Hepatic stellate cell (primary cell): ENCODE measurements around the gene DNAH17.

ENCODE experiments used
- DNase-seq: peaks from one replicate; pipeline ENCODE4 v3.0.0; 2011; ENCODE audit warnings: low spot score

The DNAH17 gene

DNA sequence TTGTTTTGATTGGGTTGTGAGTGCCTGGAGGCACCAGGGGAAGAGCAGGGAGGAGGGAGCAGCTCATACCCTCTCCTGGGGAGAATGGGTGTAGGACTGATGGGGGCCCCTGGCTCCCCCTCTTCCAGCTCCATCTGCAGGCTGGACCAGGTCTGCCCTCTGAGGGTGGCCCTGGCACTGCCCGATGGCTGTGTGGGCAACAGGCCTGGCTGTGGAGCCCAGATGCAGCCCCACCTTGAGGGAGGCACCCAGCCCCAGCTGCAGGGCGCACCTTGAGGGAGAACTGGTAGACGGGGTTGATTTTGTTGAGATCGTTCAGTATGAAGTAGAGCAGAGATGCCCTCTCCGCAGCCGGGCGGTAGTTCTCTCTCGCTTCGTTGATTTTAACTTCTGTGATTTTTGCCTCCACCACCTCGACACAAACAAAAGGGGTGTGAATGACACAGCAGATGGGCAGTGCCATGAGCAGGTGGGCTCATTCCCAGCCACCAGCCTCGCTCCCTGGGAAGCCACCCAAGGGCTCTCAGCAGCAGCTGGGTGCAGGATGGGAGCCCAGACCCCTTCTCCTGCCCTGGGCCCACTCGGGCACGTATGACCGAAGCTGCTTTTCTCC, 127.1 kb downstream of the DNAH17 start:
- DNase-seq = no peak

GRCh38 chr17:78448356-78448993, 128.7 kb downstream of the DNAH17 start:
- DNase-seq = no peak

GRCh38 chr17:78446833-78447232, 130.4 kb downstream of the DNAH17 start:
- no peak for DNase-seq

- no peak for DNase-seq
Observed at GRCh38 chr17:78444392-78444791, 132.8 kb downstream of the DNAH17 start.

GRCh38 chr17:78442648-78443218, 134.5 kb downstream of the DNAH17 start:
- no peak for DNase-seq

GRCh38 chr17:78441271-78441971, 135.8 kb downstream of the DNAH17 start:
- DNase-seq = no peak

DNA sequence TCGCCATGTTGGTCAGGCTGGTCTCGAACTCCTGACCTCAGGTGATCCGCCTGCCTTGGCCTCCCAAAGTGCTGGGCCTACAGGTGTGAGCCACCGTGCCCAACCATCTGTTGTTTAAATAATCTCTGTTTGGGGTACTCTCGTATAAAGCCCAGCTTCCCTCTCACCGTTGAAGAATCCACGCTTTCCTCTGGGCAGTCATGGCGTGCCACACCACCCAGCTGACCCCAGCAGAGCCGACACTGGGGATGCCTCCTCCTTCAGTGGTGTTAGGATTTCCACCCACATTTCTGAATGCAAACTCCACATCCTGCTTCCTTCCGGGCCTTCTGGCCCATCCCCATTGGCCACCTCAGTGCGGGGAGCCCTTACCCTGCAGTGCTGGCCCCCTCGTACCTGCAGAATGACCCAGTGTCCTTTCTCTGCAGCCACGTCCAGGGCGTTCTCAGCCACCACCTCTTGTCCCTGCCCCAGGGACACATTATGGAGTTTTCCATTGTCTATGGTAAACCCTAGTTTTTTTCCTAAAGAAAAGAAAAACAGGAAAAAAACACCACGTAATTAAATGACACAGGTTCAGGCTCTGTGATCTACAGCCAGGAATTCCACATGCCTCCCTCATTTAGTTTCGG, 138.4 kb downstream of the DNAH17 start:
- no peak for DNase-seq

DNA sequence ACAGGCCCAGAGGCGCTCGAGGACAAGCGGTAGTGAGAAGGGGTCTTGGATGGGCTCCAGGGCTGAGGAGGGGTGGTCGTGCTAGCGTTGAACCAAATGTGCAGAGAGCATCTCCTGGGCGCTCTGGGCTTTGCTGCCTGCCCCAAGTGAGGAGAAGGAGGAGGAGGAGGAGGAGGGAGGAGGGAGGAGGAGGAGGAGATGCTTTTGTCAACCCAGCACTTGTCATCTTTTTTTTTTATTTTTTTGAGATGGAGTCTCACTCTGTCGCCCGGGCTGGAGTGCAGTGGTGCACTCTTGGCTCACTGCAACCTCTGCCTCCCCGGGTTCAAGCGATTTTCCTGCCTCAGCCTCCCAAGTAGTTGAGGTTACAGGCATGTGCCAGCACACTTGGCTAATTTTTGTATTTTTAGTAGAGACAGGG, 138.9 kb downstream of the DNAH17 start:
- DNase-seq = no peak

GRCh38 chr17:78437508-78438169, 139.6 kb downstream of the DNAH17 start:
- no peak for DNase-seq

DNA sequence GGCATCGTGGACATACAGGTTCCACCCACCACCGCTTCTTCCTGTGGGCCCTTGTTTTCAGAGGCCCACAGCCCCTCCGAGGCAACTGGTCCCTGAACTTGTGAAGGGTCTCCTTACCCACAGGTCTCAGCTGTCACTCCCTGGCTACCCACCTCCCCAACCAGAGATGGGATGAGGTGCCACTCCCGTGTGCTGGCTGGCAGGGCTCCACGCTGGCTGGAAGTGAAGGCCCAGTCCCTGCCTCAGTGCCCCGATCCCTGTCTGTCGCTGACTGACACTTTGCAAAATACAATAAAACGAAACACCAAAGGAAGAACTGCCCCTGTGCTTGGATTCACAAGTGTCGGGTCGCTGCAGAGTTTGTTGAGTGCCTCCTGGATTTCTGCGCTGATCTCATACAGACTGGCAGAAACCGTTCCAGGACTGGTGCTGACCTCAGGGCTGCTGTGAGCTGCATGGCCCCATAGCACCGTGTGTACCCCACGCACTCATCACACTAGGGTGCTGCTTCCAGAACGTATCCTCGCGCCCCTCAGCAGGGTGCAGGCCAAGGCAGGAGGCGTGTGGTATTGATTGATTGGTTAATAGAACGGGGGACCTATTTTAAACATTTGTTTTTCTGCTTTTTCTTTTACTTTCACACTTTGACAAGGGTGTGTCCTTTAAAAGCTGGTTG, 141.7 kb downstream of the DNAH17 start:
- DNase-seq = no peak

DNA sequence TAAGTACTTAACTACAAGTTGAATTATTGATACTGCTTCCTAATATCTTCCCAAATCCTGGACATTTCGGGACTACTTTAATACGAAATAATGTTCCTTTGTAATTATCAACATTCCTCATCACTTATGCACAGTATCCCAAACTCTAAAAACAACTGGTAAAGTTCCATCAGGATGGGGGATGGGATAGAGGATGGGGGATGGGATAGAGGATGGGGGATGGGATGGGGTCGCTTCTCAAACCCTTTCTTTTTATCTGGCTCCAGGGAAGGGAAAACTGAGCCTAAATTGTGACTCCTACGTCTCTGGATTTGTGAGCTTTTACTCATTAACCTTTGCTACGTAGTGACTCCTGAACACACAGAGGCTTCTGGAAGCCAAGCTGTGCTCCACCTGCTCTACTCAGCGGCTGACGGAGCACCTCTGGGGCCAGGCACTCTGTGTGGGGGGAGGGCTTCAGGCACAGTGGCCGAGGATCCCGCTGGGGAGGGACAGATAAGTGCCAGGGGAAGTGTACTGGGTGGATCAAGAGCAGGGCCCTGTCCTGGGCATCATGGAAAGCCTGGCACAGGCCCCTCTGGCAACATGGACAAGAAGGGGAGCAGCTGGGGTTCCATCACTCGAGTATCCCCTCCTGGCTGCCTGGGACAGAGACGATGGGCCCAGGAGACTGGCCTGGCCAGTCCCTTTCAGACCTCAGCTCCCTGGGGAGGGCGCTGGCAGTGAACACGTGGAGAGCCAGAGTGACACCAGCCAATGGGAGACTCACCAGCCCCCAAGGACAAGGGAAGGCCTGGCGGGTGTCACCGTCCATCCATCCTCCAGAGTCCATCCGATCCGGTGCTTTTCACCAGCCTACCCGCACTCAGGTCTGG, 142.5 kb downstream of the DNAH17 start:
- no peak for DNase-seq

DNA sequence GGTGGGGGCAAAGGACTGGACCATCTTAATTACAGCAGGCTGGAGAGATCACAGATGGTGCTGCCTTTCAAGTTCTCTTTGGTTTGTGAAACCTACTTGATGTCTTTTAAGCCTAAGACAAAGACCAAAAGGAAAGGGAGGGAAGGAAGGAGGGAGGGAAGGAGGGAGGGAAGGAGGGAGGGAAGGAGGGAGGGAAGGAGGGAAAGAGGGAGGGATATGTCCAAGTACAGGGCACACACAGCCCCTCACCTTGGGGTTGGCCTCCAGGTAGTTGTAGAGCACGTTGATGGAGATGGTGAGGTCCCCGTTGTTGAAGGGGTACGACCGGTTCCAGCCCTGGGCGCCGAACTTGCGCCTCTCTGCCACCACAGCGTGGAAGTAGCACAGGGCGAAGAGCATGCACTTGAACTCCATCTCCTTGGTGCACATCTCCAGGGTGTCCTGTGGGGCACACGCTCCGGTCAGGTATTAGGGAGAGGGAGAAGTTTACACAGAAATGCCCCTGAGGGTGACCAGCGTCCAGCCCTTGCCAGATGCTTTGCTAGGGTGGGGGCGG, 143.3 kb downstream of the DNAH17 start:
- DNase-seq = no peak

- DNase-seq = no peak
Observed at GRCh38 chr17:78433013-78433727, 144.0 kb downstream of the DNAH17 start.

- no peak for DNase-seq
Observed at GRCh38 chr17:78432226-78433012, 144.8 kb downstream of the DNAH17 start.

DNA sequence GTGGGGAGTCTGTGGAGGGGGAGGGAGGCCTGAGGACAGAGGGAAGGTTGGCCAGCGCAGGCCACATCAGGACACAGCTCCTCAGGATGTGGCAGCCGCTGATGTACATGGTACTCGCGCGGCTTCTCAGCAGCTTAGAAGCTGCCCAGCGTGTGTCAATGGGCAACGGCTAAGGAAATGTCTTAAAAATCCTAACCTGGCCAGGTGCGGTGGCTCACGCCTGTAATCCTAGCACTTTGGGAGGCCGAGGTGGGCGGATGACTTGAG, 145.6 kb downstream of the DNAH17 start:
- DNase-seq = no peak

DNA sequence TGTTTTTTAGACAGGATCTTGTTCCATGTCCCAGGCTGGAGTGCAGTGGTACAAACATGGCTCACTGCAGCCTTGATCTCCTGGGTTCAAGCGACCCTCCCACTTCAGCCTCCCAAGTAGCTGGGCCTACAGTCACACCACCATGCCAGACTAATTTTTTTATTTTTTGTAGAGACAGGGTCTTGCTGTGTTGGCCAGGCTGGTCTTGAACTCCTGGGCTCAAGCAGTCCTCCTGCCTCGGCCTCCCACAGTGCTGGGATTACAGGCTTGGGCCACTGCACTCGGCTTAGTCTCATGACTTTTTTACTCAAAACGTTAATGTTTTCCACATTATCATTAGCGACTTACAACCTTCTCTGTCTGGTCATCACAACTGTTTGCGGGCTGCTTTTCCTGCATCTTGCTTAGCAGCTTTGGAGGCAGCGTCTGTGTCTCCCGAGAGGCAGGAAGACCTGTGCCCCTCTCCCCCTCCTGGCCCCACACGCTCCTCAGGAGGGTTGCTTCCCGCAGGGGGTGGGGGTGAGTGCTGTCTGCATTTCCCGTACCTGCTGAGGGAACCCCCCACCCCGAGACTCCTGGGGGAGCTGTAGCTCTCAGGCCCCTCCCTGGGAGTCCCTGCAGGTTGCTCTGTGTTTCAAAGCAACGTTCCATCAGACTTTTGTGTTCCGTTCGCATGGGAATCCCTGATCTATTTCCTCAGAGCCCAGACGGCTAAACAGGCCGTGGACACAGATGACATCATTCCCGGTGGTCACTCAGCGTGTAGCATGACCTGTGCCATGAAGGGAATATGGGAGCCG, 146.1 kb downstream of the DNAH17 start:
- no peak for DNase-seq

DNA sequence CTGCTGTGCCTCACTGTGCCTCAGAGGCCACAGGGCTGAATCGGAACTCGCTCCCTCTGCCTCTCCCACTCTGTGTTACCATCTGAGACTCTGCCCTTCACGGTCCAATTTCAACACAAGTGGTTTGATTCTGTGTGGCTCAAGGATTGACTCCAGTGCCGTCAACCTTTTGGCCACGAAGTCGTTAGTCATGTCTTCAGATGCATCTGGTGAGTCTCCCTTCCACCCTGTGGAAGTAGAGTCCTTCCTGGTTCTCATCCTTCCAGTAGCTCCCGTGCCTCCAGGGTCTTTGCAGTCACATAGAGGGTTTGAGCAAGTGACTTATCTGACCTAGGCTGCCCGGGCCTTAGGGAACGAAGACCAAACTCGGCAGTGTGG, 147.6 kb downstream of the DNAH17 start:
- no peak for DNase-seq
